GM10248 (cell line): ENCODE measurements around the gene PLXNB2.
A peak's percentile ranks its signal among the peaks of the same experiment; 100 is the strongest.

ENCODE experiments used
- CTCF ChIA-PET: fragments of 300-600 bp; sonication (Branson Sonifier 250); formaldehyde crosslinking; extraction: SDS; loops from one replicate; lab custom pipeline; 2021; ENCODE audit warnings: antibody characterized with exemption; lab: Yijun Ruan, JAX
- POLR2A ChIA-PET: fragments of 350-650 bp; sonication (Branson Sonifier 250); formaldehyde crosslinking; extraction: SDS; loops from one replicate; lab custom pipeline; 2020; ENCODE audit warnings: antibody characterized with exemption; lab: Yijun Ruan, JAX
- DNase-seq: peaks from one replicate; pipeline ENCODE4 v3.0.0; 2012; ENCODE audit errors: extremely low spot score
- TF ChIP-seq, protein P1 (sequence below): IDR thresholded peaks from 2 replicates; pipeline ENCODE4 v1.5.1; 2012; ENCODE audit warnings: mild to moderate bottlenecking, low read depth; ENCODE audit errors: extremely low read depth, missing control alignments, control extremely low read depth

PLXNB2 gene

DNA sequence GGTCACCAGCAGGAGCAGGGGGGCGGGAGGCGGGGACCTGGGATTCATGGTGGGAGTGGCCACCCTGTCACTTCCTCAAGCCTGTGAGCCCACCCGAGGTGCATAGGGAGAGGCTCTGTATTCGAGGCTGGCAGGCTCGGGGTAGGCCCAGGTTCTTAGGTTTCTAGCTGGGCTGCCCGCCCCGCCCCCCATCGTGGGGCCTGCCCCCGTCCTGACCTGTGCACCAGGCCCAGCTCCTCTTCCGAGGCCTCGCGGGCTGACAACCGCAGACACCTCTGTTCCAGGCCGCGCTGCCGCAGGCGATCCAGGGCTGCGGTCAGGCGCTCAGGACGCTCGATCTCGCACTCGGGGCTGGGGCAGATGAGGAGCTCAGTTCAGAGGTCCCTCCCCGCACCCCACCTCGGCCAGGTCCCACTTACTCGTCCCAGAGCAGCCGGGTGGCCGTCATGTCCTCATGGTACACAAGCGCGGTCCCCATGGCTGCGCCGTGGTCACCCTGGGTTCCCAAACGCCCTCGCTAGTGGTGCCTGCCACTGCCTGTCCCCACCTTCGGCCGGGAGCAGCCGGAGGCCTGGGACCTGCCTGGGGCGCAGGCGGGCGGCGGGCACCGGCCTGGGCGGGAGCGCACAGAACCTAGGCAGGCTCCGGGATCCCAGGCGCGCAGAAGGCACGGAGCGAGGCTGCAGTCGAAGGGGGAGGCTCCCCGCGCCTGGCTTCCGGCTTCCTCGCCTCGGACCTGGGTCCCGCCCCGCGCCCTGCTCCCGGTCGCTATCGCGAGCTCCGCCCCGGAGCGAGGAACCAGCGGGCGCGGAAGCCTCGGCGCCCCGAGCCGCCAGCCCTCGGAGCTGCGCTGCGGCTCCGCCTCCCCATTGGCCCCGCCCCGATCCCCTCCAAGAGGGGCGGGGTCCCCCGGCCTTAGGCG, 56.6 kb downstream of the PLXNB2 start, which contains the start of gene HDAC10:
Gene HDAC10, minus strand, starts transcription at position 711 of the 922 bp plus-strand sequence. Its CDS starts 233 bp downstream, at position 478.
- TF ChIP-seq, protein P1, sequence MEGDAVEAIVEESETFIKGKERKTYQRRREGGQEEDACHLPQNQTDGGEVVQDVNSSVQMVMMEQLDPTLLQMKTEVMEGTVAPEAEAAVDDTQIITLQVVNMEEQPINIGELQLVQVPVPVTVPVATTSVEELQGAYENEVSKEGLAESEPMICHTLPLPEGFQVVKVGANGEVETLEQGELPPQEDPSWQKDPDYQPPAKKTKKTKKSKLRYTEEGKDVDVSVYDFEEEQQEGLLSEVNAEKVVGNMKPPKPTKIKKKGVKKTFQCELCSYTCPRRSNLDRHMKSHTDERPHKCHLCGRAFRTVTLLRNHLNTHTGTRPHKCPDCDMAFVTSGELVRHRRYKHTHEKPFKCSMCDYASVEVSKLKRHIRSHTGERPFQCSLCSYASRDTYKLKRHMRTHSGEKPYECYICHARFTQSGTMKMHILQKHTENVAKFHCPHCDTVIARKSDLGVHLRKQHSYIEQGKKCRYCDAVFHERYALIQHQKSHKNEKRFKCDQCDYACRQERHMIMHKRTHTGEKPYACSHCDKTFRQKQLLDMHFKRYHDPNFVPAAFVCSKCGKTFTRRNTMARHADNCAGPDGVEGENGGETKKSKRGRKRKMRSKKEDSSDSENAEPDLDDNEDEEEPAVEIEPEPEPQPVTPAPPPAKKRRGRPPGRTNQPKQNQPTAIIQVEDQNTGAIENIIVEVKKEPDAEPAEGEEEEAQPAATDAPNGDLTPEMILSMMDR: no peak
- ChIA-PET CTCF (interaction anchor here (0.8 to 6.3 kb wide), 16 partner anchors 9 to 371 kb away, joined by 3 to 64 read pairs (median 4); partner anchors contain the start of genes MAPK12 and SCO2), POLR2A (interaction anchor here (0.6 kb wide), 1 partner anchor 421 kb away, joined by 3 read pairs; no protein-coding TSS in a partner anchor)
- DNase-seq: peak; percentile 93

DNA sequence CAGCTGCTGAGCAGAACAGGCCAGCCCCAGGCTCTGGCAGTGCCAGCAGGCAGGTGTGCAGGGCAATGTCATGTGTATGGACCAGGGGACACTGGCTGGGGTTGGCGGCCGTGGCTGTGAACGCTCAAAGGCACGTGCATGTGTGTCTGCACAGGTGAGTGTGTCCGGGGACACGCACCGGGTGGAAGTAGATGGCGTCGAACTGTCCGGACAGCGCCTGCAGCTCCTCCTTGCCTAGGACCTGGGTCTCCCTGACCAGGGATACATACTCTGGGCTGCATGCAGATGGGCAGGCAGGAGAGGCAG, 57.2 kb downstream of the PLXNB2 start:
- TF ChIP-seq, protein P1: no peak
- POLR2A ChIA-PET: interaction anchor here (0.6 kb wide), 1 partner anchor 420 kb away, joined by 3 read pairs; no protein-coding TSS in a partner anchor
- DNase-seq: no peak
- CTCF ChIA-PET: interaction anchor here (1.1 to 6.3 kb wide), 6 partner anchors 9 to 91 kb away, joined by 3 to 64 read pairs (median 13); partner anchors contain the start of gene MAPK12

DNA sequence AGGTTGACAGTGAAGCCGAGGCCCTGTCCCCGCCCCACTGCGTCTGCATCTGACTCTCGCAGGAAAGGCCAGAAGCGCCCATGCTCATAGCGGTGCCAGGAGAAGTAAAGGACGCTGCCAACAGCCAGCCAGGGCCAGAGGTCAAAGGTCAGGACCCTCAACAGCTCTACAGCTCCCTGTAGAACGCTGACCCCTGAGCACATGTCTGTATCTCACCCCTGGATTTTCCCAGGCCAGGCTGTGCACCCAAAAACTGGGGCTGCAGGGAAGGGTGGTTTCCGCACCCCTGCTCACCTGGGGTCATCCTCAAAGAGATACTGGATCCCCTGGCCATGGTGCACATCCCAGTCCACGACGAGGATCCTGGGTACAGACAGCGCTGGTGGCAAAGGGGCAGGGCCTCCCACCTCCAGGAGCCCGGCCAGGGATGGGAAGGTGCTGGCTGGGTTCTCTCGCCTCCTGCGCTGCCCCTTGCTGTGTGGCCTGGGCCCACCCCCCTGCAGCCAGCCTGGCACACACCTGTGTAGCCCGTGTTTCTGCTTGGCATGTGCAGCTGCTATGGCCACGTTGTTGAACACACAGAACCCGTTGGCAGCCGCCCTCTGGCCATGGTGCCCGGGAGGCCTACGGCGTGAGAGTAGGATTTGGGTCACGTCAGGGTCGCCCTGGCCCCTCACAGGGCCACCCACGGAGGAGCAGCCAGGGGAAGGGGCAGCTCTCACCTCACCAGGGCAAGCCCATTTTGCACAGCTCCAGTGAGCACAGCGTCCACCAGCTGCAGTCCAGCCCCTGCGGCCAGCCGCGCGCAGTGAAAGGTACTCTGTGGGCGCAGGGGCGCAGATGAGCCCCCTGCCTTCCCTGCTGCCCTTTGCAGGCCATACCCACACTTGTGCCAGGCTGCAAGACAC, 57.9 kb downstream of the PLXNB2 start:
- DNase-seq: no peak
- ChIA-PET CTCF (interaction anchor here (1.9 to 3.4 kb wide), 3 partner anchors 8 to 78 kb away, joined by 11 to 15 read pairs (median 14); no protein-coding TSS in a partner anchor), POLR2A (no interaction called here)
- TF ChIP-seq, protein P1: no peak

DNA sequence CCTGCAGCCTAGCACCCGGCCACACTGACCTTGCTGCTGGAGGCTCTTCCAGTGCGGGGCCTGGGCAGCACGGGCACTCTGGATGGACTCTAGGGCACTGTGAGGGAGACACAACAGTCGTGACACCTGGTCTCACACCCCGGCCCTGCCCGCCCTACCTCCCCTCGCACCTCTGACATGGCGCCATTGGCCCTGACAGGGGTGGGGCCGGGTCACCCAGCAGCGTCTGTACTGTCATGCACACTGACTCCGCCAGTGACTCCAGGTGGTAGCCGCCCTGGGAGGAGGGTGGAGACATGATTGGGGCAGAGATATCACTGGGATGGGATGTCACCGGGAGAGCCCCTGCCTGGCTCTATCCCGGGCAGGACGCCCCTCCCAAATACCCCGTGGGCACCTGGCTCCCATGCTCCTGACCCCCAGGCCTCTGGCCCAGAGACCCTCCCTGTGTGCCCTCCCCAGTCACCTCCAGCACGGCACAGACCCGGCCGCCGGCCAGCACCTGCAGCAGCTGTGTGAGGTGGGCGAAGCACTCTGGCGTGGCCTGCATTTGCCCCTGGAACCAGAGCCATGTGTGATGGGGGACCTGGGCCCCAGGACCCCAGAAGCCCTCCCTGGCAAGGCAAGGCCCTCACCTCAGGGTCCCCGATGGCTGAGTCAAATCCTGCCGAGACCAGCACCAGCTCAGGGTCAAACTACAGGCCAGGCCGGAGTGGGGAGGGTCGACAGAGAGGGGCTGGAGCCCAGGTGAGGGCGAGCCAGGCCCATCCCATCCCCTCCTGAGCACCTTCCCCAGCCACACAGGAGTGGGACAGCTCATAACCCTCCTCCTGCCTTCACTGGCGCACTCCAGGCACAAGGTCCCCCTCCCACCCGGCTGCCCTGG, 59.0 kb downstream of the PLXNB2 start:
- TF ChIP-seq, protein P1: no peak
- no peak for DNase-seq
- POLR2A ChIA-PET: no interaction called here
- CTCF ChIA-PET: no interaction called here

DNA sequence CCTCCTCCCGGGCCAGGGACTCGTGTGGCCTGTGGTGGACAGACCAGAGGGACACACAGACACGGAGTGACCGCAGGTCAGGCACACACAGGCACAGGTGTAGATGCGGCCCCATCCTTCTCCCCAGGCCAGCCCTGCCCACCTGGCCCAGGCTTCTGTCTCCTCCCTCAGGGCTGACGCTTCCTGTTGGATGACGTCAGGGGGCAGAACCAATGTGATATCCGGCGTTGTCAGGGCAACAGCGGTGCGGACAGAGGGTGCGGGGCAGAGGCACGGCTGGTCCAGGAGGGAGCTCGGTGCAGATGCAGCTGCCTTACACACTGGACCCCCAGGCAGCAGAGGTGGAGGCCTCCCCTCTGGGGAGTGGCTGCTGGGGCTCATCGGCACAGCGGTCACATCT, 59.7 kb downstream of the PLXNB2 start:
- peak; percentile 62 for DNase-seq
- CTCF ChIA-PET: no interaction called here
- POLR2A ChIA-PET: no interaction called here
- TF ChIP-seq, protein P1: no peak
